ENCODE measurements around the gene CCR5AS.
"Not testable (repeated sequence)": the region's sequence is repeated elsewhere in the genome, so short reads cannot be mapped to it uniquely, and the experiment has no call there.

The CCR5AS gene

DNA sequence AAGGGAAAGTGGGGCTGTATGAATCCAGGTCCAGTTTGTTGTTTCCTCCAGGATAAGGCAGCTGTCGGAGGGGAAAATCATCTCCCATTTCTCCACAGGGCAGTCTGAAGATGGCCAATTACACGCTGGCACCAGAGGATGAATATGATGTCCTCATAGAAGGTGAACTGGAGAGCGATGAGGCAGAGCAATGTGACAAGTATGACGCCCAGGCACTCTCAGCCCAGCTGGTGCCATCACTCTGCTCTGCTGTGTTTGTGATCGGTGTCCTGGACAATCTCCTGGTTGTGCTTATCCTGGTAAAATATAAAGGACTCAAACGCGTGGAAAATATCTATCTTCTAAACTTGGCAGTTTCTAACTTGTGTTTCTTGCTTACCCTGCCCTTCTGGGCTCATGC is 1.1 kb upstream of the CCR5AS start:
- Histone ChIP-seq H3K9ac (ENCODE audit: low read depth in 1 of 3, low read length in 3 of 3) (peak overlapping the region; percentile 54 to 77 (median 62)), H3K27ac (ENCODE audit: low read depth, low read length) (peak overlapping the region; percentile 78), H3K4me3 (ENCODE audit: low read length in 3 of 3) (peak overlapping the region; percentile 48 to 60 (median 53)), H3K9me3 (ENCODE audit: control insufficient read depth in 3 of 3, low read length in 3 of 3) (no peaks in the 10 kb centered on the region), H3K27me3 (ENCODE audit: control insufficient read depth in 3 of 3, insufficient read depth in 3 of 3, low read length in 3 of 3) (no peaks in the 10 kb centered on the region), H3K4me1 (ENCODE audit: control insufficient read depth in 3 of 3, insufficient read depth in 3 of 3, low read length in 3 of 3) (peaks cover 20 to 34% (median 22%) of the 10 kb centered on the region in 3 donors), H3K36me3 (ENCODE audit: control insufficient read depth in 3 of 3, insufficient read depth in 3 of 3, low read length in 3 of 3) (no peaks in the 10 kb centered on the region)

DNA sequence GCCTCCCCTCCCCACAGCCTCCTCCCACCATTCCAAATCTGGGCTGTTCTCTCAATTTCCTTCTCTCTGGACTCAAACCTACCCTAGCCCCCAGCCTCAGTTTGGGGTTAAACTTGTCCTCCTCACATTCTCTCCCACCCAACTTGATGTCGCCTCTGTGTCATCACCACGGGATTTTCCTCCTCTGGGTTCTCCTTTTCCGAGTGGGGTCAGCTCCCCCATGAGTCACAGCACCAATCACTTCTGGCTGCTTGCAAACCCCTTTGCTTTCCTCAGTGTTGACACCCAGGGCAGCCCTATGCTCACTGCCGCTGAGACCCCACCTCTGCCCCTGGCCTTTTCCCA is 451 bp downstream of the CCR5AS start:
- no peaks in the 10 kb centered on the region for H3K27me3 ChIP-seq (ENCODE audit: control insufficient read depth in 3 of 3, insufficient read depth in 3 of 3, low read length in 3 of 3)
- no peaks in the 10 kb centered on the region for H3K36me3 ChIP-seq (ENCODE audit: control insufficient read depth in 3 of 3, insufficient read depth in 3 of 3, low read length in 3 of 3)
- H3K9me3 ChIP-seq (ENCODE audit: control insufficient read depth in 3 of 3, low read length in 3 of 3) = no peaks in the 10 kb centered on the region
- H3K4me3 ChIP-seq (ENCODE audit: low read length in 3 of 3) = peak overlapping the region in 1 of 3 donors; percentile 13
- H3K4me1 ChIP-seq (ENCODE audit: control insufficient read depth in 3 of 3, insufficient read depth in 3 of 3, low read length in 3 of 3) = peaks cover 20 to 29% (median 22%) of the 10 kb centered on the region in 3 donors
- H3K27ac ChIP-seq (ENCODE audit: low read depth, low read length) = peak overlapping the region; percentile 78
- peak overlapping the region in 1 of 3 donors; percentile 77 for H3K9ac ChIP-seq (ENCODE audit: low read depth in 1 of 3, low read length in 3 of 3)

DNA sequence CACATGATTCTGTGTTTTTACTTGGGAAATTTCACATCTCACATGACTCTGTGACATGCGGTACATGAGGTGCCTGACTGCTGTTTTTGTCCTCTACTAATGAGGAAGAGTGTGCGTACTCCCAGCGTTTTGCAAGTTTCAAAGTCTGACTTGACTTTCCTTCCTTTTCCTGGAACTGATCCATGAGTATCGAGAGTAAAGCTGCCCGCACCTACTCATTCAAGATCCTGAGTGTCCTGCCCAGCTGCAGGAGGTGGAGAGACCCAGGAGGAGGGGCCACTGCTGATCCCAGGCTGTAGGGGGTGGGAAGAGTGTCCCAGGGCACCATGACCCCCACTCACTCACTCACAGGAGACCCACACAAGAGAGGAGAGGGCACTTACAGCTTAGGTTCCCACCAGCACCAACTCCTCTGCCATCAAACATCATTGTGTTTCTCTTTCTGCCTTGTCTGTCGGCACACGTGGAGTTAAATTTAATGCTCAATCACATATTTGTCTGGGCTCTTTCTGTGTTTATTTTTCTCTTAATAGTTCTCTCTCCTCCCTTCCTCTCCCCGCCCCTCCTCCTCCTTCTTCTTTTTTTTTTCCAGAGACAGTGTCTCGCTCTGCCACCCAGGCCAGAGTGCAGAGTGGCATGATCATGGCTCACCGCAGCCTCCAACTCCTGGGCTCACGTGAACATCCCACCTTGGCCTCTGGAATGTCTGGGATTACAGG is 1.4 kb downstream of the CCR5AS start:
- Histone ChIP-seq H3K9me3 (ENCODE audit: control insufficient read depth in 3 of 3, low read length in 3 of 3) (no peaks in the 10 kb centered on the region), H3K36me3 (ENCODE audit: control insufficient read depth in 3 of 3, insufficient read depth in 3 of 3, low read length in 3 of 3) (no peaks in the 10 kb centered on the region), H3K27ac (ENCODE audit: low read depth, low read length) (peak overlapping the region; percentile 78), H3K9ac (ENCODE audit: low read depth in 1 of 3, low read length in 3 of 3) (no peak overlapping the region), H3K4me3 (ENCODE audit: low read length in 3 of 3) (no peak overlapping the region), H3K4me1 (ENCODE audit: control insufficient read depth in 3 of 3, insufficient read depth in 3 of 3, low read length in 3 of 3) (peaks cover 20 to 29% (median 22%) of the 10 kb centered on the region in 3 donors), H3K27me3 (ENCODE audit: control insufficient read depth in 3 of 3, insufficient read depth in 3 of 3, low read length in 3 of 3) (no peaks in the 10 kb centered on the region)

DNA sequence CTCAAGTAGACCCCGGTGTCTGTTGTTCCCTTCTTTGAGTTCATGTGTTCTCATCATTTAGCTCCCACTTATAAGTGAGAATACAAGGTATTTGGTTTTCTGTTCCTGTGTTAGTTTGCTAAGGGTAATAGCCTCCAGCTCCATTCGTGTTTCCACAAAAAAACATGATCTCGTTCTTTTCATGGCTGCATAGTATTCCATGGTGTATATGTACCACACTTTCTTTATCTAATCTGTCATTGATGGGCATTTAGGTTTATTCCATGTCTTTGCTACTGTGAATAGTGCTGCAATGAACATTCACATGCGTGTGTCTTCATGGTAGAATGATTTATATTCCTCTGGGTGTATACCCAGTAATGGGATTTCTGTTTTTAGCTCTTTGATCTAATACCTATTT is 4.0 kb downstream of the CCR5AS start:
- not testable (repeated sequence) for H3K27me3 ChIP-seq (ENCODE audit: control insufficient read depth in 3 of 3, insufficient read depth in 3 of 3, low read length in 3 of 3); H3K27ac ChIP-seq (ENCODE audit: low read depth, low read length); H3K9me3 ChIP-seq (ENCODE audit: control insufficient read depth in 3 of 3, low read length in 3 of 3); H3K9ac ChIP-seq (ENCODE audit: low read depth in 1 of 3, low read length in 3 of 3); H3K4me3 ChIP-seq (ENCODE audit: low read length in 3 of 3); H3K36me3 ChIP-seq (ENCODE audit: control insufficient read depth in 3 of 3, insufficient read depth in 3 of 3, low read length in 3 of 3)
- peaks cover 14 to 20% (median 16%) of the 10 kb centered on the region in 3 donors for H3K4me1 ChIP-seq (ENCODE audit: control insufficient read depth in 3 of 3, insufficient read depth in 3 of 3, low read length in 3 of 3)

DNA sequence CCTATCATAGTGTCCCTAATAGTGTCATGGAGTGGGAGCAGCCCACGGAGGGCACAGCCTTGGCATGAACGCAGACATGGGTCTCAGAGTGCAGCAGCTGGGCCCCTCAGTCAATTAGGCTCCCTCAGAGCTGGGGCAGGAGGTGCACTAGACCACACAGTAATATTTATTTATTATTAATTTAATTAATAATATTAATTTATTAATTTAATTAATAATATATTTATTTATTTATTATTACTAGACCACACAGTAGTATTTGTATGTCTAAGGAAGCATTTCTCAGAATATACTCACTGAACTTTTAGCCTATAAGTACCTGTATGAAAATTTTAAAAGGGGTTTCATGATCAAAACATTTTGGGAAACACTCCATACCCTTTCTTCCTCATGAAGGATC is 5.3 kb downstream of the CCR5AS start:
- H3K4me3 ChIP-seq (ENCODE audit: low read length in 3 of 3) = no peak overlapping the region
- no peaks in the 10 kb centered on the region for H3K9me3 ChIP-seq (ENCODE audit: control insufficient read depth in 3 of 3, low read length in 3 of 3)
- H3K27ac ChIP-seq (ENCODE audit: low read depth, low read length) = no peak overlapping the region
- no peak overlapping the region for H3K9ac ChIP-seq (ENCODE audit: low read depth in 1 of 3, low read length in 3 of 3)
- H3K27me3 ChIP-seq (ENCODE audit: control insufficient read depth in 3 of 3, insufficient read depth in 3 of 3, low read length in 3 of 3) = no peaks in the 10 kb centered on the region
- H3K4me1 ChIP-seq (ENCODE audit: control insufficient read depth in 3 of 3, insufficient read depth in 3 of 3, low read length in 3 of 3) = peaks cover 5 to 16% (median 11%) of the 10 kb centered on the region in 3 donors
- H3K36me3 ChIP-seq (ENCODE audit: control insufficient read depth in 3 of 3, insufficient read depth in 3 of 3, low read length in 3 of 3) = no peaks in the 10 kb centered on the region

DNA sequence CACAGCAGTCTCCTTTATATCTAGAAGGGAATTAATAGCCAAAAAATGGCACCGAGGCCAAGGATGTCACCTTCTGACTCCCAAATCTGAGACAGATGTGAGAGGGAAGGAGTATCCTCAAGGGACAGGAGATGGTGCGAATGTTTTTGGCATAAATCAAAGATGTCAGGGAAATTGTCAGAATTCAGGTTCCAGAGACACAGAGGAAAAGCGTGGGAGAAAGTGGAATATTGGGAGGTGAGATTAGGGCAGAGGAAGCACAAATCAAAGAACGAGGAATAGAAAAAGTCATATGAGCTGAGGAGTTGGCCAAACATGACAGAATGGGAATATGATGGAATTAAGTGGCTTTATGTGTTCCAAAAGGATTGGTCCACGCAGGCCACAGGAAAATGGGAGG is 6.0 kb downstream of the CCR5AS start:
- Histone ChIP-seq H3K27me3 (ENCODE audit: control insufficient read depth in 3 of 3, insufficient read depth in 3 of 3, low read length in 3 of 3) (no peaks in the 10 kb centered on the region), H3K36me3 (ENCODE audit: control insufficient read depth in 3 of 3, insufficient read depth in 3 of 3, low read length in 3 of 3) (no peaks in the 10 kb centered on the region), H3K9me3 (ENCODE audit: control insufficient read depth in 3 of 3, low read length in 3 of 3) (no peaks in the 10 kb centered on the region), H3K4me3 (ENCODE audit: low read length in 3 of 3) (no peak overlapping the region), H3K4me1 (ENCODE audit: control insufficient read depth in 3 of 3, insufficient read depth in 3 of 3, low read length in 3 of 3) (peaks cover 1 to 17% (median 16%) of the 10 kb centered on the region in 3 donors), H3K27ac (ENCODE audit: low read depth, low read length) (no peak overlapping the region), H3K9ac (ENCODE audit: low read depth in 1 of 3, low read length in 3 of 3) (no peak overlapping the region)

DNA sequence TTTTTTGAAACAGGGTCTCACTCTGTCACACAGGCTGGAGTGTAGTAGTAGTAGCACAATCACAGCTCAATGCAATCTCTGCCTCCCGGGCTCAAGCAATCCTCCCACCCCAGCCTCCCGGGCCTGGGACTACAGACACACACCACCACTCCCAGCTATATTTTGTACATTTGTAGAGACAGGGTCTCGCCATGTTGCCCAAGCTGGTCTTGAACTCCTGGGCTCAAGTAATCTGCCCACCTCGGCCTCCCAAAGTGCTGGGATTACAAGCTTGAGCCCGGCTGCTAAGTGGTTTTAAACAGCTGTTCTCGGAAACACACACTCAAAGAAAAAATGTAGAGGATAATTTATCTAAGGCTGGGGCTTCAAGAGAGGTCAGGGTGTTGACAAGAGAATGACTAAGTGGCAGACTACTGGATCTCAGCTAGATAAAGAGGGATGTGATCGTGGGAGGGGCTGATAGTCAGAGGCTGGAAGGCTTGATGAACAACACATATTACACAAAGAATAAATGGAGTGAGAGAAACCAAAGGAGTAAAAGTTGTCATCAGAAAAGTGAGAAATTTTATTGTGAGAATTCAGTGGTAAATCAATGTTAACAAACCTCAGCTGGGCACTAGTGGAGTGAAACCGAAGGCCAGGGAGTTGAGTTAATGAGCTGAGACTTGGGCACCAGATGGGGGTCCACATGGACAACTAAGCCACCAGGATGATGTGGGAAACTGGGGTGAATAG is 6.7 kb downstream of the CCR5AS start:
- no peak overlapping the region for H3K27ac ChIP-seq (ENCODE audit: low read depth, low read length)
- H3K9me3 ChIP-seq (ENCODE audit: control insufficient read depth in 3 of 3, low read length in 3 of 3) = no peaks in the 10 kb centered on the region
- H3K27me3 ChIP-seq (ENCODE audit: control insufficient read depth in 3 of 3, insufficient read depth in 3 of 3, low read length in 3 of 3) = no peaks in the 10 kb centered on the region

DNA sequence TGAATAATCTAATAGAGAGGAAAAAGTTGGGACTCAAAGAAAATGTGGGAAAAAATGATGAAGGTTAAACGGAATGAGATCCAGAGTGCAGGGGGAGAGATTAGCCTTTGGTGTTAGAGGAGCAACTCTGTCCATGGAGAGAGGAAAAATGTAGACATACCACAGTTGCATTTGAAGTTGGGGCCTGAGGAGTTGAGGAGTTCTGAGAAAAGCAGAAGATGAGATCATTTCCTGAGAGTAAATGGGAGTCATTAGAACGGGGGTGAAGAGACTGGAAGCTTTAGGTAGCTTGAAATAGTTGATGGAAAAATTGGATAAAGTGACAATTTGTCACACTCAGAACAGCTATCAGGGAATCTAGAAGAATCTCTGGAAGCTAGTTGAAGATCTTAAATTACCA is 7.3 kb downstream of the CCR5AS start:
- H3K27ac ChIP-seq (ENCODE audit: low read depth, low read length) = no peak overlapping the region

More for the DNA sequence above, 6.7 kb downstream of the CCR5AS start:
- H3K4me3 ChIP-seq (ENCODE audit: low read length in 3 of 3) = no peak overlapping the region
- H3K4me1 ChIP-seq (ENCODE audit: control insufficient read depth in 3 of 3, insufficient read depth in 3 of 3, low read length in 3 of 3) = peaks cover 0 to 16% (median 13%) of the 10 kb centered on the region in 3 donors
- no peak overlapping the region for H3K9ac ChIP-seq (ENCODE audit: low read depth in 1 of 3, low read length in 3 of 3)
- H3K36me3 ChIP-seq (ENCODE audit: control insufficient read depth in 3 of 3, insufficient read depth in 3 of 3, low read length in 3 of 3) = no peaks in the 10 kb centered on the region

DNA sequence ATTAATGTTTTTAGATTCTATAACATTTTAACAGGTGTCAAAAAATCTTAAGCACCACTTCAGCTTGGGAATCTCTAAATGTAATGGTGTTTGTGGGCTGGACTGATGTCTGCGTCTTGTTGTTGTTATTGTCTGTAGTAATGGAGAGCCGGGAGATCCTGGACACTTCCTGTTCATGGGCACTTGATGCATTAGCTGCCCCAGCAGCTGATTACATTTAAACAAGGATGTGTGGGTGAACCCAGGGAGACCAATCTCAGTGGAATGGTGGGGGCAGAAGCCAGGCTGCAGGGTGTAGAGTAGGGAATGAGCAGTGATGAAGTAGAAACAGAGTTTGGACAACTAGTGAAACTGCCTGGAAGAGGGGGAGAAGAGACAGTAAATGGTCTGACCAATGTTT is 7.8 kb downstream of the CCR5AS start:
- H3K36me3 ChIP-seq (ENCODE audit: control insufficient read depth in 3 of 3, insufficient read depth in 3 of 3, low read length in 3 of 3) = no peaks in the 10 kb centered on the region
- H3K27me3 ChIP-seq (ENCODE audit: control insufficient read depth in 3 of 3, insufficient read depth in 3 of 3, low read length in 3 of 3) = no peaks in the 10 kb centered on the region
- no peak overlapping the region for H3K27ac ChIP-seq (ENCODE audit: low read depth, low read length)

More for the DNA sequence above, 7.3 kb downstream of the CCR5AS start:
- Histone ChIP-seq H3K36me3 (ENCODE audit: control insufficient read depth in 3 of 3, insufficient read depth in 3 of 3, low read length in 3 of 3) (no peaks in the 10 kb centered on the region), H3K4me3 (ENCODE audit: low read length in 3 of 3) (no peak overlapping the region), H3K27me3 (ENCODE audit: control insufficient read depth in 3 of 3, insufficient read depth in 3 of 3, low read length in 3 of 3) (no peaks in the 10 kb centered on the region), H3K9ac (ENCODE audit: low read depth in 1 of 3, low read length in 3 of 3) (no peak overlapping the region), H3K9me3 (ENCODE audit: control insufficient read depth in 3 of 3, low read length in 3 of 3) (no peaks in the 10 kb centered on the region), H3K4me1 (ENCODE audit: control insufficient read depth in 3 of 3, insufficient read depth in 3 of 3, low read length in 3 of 3) (peaks cover 0 to 16% (median 13%) of the 10 kb centered on the region in 3 donors)

More for the DNA sequence above, 7.8 kb downstream of the CCR5AS start:
- no peak overlapping the region for H3K9ac ChIP-seq (ENCODE audit: low read depth in 1 of 3, low read length in 3 of 3)
- peaks cover 0 to 16% (median 13%) of the 10 kb centered on the region in 3 donors for H3K4me1 ChIP-seq (ENCODE audit: control insufficient read depth in 3 of 3, insufficient read depth in 3 of 3, low read length in 3 of 3)
- H3K4me3 ChIP-seq (ENCODE audit: low read length in 3 of 3) = no peak overlapping the region
- no peaks in the 10 kb centered on the region for H3K9me3 ChIP-seq (ENCODE audit: control insufficient read depth in 3 of 3, low read length in 3 of 3)

All from skeletal muscle tissue (tissue), 3 donors.